Bronchial epithelial cell (primary cell): Measurements from ENCODE around the gene OXLD1. TPM values are rescaled to one million over a fixed set of nuclear protein-coding genes. Genes with fewer than 3 reads are reported as not detected.
A peak's percentile ranks its signal among the peaks of the same experiment; 100 is the strongest.

Source experiments
- DNase-seq: peaks from one replicate; pipeline ENCODE4 v3.0.0-alpha.2; 2010; ENCODE audit warnings: low read depth
- FAIRE-seq: peaks from 2 replicates; lab custom pipeline; 2011; peaks lifted over from hg19 to GRCh38; lab: Jason Lieb, UNC
- H3K27me3 ChIP-seq: 2 replicates; pipeline ENCODE4 v1.5.1; 2011; ENCODE audit warnings: low read length; ENCODE audit not compliant: control insufficient read depth, insufficient read depth
- H3K36me3 ChIP-seq: 2 replicates; pipeline ENCODE4 v1.5.1; 2011; ENCODE audit warnings: low read length; ENCODE audit not compliant: control insufficient read depth, insufficient read depth
- H3K4me3 ChIP-seq: 2 replicates; pipeline ENCODE4 v1.5.1; 2011; ENCODE audit warnings: mild to moderate bottlenecking, low read depth, low read length, control low read depth
- CTCF ChIP-seq: IDR thresholded peaks from 2 replicates; pipeline ENCODE4 v1.5.1; 2011; ENCODE audit warnings: mild to moderate bottlenecking, moderate library complexity, low read length, control low read depth, inconsistent platforms; ENCODE audit not compliant: insufficient read depth, severe bottlenecking
- total RNA-seq: library from RNA; depleted of rRNA; stranded (reverse); fragments of >200 nt; gene quantifications from 2 replicates; pipeline ENCODE4 v1.2.1, GENCODE V29; 2014

The OXLD1 gene
- total RNA-seq, 1 donor from 2014 or later: 47.7 TPM

- TF ChIP-seq CTCF: no peak
- DNase-seq (no peak), FAIRE-seq (no peak)
- Histone ChIP-seq H3K36me3 (peaks cover 20% of the 10 kb centered on the region), H3K27me3 (no peaks in the 10 kb centered on the region), H3K4me3 (no peak overlapping the region)
Observed at GRCh38 chr17:81707725-81708646, 41.6 kb upstream of the OXLD1 start.

- FAIRE-seq: no peak
- DNase-seq: no peak
- Histone ChIP-seq H3K36me3 (peaks cover 20% of the 10 kb centered on the region), H3K4me3 (no peak overlapping the region), H3K27me3 (no peaks in the 10 kb centered on the region)
- no peak for TF ChIP-seq CTCF
Observed at GRCh38 chr17:81706757-81707624, 40.6 kb upstream of the OXLD1 start.

GRCh38 chr17:81706232-81706611, 39.8 kb upstream of the OXLD1 start:
- FAIRE-seq: no peak
- Histone ChIP-seq H3K27me3 (no peaks in the 10 kb centered on the region), H3K36me3 (peaks cover 23% of the 10 kb centered on the region), H3K4me3 (no peak overlapping the region)
- TF ChIP-seq CTCF: no peak
- no peak for DNase-seq

- TF ChIP-seq CTCF: no peak
- FAIRE-seq (no peak), DNase-seq (no peak)
- H3K4me3 ChIP-seq: no peak overlapping the region
- H3K27me3 ChIP-seq: no peaks in the 10 kb centered on the region
- peaks cover 26% of the 10 kb centered on the region for H3K36me3 ChIP-seq
Observed at GRCh38 chr17:81705518-81706231, 39.3 kb upstream of the OXLD1 start.

GRCh38 chr17:81703747-81704654, 37.6 kb upstream of the OXLD1 start:
- H3K4me3 ChIP-seq: peak overlapping the region; percentile 68
- no peak for FAIRE-seq
- no peak for TF ChIP-seq CTCF
- H3K36me3 ChIP-seq: peaks cover 26% of the 10 kb centered on the region
- no peaks in the 10 kb centered on the region for H3K27me3 ChIP-seq
- DNase-seq: no peak
